HG02852 (cell line): ENCODE data around the gene SIGLEC5.

Experiments used
- ATAC-seq: cut with Tn5 transposase; IDR thresholded peaks from one replicate; pipeline ENCODE4 v1.9.1; 2021; ENCODE audit warnings: mild to moderate bottlenecking, moderate library complexity; ENCODE audit not compliant: unreplicated experiment

Gene SIGLEC5

DNA sequence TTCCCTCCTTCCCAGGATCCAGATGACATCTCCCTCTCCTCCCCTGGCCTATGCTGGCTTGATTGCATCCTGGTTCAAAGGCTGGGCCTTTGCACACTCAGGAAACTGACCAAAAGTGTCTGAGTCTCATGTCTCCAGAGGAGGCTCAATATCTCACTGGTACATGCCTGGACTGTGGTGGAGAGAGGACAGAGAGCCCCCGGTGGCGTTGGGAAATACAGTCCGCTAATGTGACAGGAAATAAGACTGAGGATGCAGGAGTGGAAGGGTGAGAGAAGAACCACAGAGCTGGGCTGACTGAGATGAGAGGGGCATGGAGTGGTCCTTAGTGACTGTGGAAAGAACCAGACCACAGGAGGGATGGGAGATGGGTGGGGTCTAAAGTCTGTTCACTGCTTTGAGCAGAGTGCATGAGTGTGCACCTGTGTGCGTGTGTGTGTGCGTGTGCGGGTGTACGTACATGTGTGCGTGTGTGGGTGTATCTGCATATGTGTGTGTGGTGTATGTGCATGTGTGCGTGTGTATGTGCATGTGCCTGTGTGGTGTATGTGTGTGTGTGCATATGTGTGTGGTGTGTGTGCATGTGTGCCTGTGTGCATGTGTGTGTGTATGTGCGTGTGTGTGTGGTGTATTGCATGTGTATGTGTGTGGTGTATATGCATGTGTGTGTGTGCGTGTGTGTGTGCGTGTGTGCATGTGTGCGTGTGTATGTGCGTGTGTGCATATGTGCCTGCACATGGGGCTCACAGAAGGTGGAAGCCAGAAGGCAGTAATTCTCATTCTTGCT is 1.9 kb downstream of the SIGLEC5 start:
- no peak for ATAC-seq

- ATAC-seq, result no peak
These were observed 2.6 kb downstream of the SIGLEC5 start for GRCh38 chr19:51627491-51628138.

DNA sequence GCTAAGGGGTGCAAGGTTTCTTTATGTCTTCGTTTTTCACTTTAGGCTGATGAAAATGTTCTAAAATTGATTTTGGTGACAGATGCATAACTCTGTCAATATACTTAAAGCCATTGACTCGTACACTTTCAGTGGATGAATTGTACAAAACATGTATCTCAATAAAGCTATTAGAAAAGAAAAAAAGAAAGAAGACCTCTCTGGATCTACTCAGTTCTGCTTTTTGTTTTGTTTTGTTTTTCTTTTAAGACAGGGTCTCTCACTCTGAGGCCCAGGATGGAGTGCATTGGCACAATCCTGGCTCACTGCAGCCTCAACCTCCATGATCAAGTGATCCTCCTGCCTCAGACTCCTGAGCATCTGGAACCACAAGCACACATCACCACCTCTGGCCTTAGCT is 3.5 kb downstream of the SIGLEC5 start:
- no peak for ATAC-seq

DNA sequence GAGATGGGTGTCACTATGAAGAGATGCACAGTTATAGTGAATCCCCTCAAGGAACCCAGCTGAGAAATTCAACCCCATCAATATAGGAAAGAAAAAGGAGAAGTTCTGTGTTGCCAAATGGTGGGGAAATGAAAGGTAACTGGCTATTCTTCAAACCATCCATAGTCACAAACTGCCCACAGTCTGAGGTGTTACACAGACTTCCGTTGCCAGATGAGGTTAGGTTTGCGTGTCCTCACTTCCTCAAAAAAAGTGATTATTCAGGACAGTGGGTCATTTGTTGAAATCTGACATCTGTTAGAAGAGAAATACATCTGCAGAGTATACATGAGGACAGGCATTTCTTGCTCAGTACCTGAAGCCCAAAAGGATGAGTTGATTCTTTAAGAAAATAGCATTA is 9.0 kb downstream of the SIGLEC5 start:
- ATAC-seq, result no peak

GRCh38 chr19:51615991-51616390 is 14.2 kb downstream of the SIGLEC5 start:
- ATAC-seq, result no peak

GRCh38 chr19:51614789-51615188 is 15.4 kb downstream of the SIGLEC5 start:
- no peak for ATAC-seq

- no peak for ATAC-seq
These were observed 19.6 kb downstream of the SIGLEC5 start for GRCh38 chr19:51610576-51610975.

- ATAC-seq, result no peak
These were observed 22.2 kb downstream of the SIGLEC5 start for GRCh38 chr19:51607920-51608562.

- ATAC-seq, result peak; percentile 92
These were observed 23.1 kb downstream of the SIGLEC5 start for GRCh38 chr19:51607077-51607476.

GRCh38 chr19:51602189-51602854 is 27.9 kb downstream of the SIGLEC5 start:
- ATAC-seq, result no peak

DNA sequence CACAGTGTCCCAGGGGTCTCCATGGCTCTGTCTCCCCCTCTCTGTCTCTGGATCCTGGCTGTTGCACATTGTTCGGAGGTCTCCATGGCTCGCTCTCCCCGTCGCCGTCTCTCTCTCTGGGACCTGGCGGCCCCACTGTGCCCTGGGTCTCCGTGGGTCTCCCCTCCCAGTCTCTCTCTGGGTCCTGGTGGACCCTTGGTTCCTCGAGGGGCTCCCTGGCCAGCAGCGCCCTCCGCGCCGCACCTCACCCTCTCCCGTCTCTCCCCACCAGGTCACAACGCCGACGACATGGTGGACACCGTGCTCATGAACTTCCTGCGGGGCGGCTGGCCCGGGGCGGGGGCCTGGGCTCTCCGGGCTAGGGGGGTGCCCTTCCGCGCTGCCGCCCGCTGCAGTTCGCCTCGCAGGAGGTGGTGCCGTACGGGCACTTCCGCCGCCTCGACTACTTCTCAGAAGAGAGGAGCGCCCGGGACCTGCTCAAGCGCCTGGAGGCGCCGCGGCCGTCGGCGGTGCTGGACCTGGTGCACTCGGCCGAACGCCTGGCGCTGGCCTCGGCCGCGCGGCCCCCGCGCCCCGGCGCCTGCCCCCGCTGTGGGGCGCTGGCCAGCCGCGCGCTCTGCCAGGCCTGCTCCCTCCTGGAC is 29.1 kb downstream of the SIGLEC5 start:
- no peak for ATAC-seq

- no peak for ATAC-seq
These were observed 31.1 kb downstream of the SIGLEC5 start for GRCh38 chr19:51599084-51599483.

DNA sequence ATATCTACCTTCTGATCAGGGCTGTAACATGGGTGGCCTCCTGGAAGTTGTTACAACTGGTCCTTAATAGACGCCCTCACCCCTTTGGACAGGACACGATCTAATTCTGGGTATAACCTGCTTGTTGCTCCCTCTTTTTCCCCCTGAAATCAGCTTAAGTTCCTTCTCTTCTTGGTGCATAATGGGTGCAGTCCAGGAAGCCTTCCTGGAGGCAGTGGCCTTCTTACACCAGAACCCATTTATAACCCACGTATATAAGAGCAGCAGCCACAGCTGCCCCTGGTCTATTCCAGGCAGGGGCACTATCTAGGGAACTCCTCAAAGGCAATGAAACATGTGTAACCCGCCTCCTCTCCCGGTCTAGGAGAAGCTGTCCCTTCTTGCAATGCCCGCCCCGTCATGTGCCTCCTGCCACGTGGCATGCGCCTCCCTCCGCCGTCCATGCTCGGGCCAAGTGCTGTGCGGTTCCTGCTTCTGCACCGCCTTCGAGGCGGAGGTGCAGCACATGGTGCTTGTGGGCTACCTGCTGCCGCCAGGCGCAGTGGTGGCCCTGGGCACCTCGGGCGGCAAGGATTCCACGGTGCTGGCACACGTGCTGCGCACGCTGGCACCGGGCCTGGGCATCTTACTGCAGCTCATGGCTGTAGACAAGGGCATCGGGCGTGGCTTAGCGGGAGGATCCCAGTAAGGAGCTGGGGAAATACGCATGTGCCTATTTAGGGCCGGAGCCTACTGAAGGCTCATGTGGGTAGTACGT is 31.9 kb downstream of the SIGLEC5 start:
- ATAC-seq, result no peak

DNA sequence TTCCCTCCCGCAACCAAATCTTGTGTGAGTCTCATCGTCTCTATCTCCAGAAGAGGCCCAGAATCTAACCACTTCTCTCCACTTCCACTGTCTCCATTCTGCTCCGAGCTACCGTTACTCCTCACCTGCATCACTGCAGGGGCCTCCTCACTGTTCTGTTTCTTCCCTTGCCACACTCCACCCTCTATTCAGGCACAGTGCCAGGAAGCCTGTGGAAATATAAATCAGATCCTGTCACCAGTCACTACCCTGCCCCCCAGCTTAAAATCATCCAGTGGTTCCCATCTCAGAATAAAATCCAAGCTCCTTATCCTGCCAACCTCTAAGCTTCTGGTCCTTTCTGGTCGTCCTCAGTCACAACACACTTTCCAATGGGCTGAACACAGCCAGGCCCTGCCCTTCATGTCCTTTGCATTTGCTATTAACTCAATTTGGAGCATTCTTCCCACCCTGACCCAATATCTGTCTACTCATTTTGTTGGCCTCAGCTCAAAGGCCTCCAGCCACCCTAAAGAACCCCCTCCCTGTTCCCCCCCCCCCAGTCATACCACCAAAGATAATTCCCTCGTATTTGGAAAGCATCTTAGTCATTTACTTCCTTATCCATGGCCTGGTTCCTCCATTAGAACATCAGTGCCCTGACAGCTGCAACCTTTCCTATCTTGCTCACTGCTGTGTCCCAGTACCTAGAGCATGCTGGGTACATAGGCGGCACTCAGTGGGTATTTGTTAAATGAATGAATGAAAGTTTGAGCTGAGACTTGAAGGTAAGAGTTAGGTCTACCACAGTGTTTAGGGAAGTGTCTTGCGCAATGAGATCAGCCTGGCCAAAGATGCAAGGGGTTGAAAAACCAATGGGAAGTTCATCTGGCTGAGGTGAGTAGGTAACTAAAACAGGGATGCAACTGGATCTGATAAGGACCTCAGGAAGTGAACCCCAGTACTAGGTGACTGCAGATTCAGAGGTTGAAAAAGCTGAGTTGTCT is 34.7 kb downstream of the SIGLEC5 start:
- no peak for ATAC-seq

DNA sequence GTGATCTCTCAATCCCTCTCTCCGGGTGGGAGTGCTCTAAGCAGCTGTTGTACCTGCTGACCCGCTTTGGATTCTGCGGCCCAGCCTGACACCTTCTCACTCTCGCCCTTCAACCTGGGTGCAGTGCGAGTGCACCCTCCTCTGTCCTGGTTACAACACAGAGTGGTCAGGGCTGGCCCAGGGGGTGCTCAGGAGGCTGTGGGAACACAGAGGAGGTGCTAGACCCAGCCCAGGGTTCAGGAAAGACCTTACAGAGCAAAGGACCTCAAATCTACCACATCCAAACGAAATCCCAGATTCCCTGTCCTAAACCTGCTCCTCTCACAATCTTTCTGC is 35.5 kb downstream of the SIGLEC5 start:
- ATAC-seq, result peak; percentile 6

GRCh38 chr19:51593969-51594773 is 36.0 kb downstream of the SIGLEC5 start:
- peak; percentile 93 for ATAC-seq

- ATAC-seq, result no peak
These were observed 36.9 kb downstream of the SIGLEC5 start for GRCh38 chr19:51593138-51593890.

- no peak for ATAC-seq
These were observed 37.7 kb downstream of the SIGLEC5 start for GRCh38 chr19:51592521-51592920.
